Mammary epithelial cell (primary cell): ENCODE data around the gene CLEC16A.

Experiments used
- CTCF ChIP-seq, 2 donors: IDR thresholded peaks in 1 of 2; conservative IDR thresholded peaks in 1 of 2; 2 replicates each; pipeline ENCODE4 v1.5.1; 2011 to 2012; ENCODE audit warnings: inconsistent platforms in 2 of 2, low read length in 2 of 2, mild to moderate bottlenecking in 2 of 2, control low read depth in 1 of 2, low read depth in 1 of 2; ENCODE audit not compliant: insufficient read depth in 1 of 2; ENCODE audit errors: extremely low read depth in 1 of 2
- EZH2 ChIP-seq: IDR thresholded peaks from 2 replicates; pipeline ENCODE4 v1.6.1; 2012; ENCODE audit warnings: low read length, inconsistent platforms, borderline replicate concordance

- no peak for TF ChIP-seq CTCF (conservative IDR thresholded peaks at IDR 0.05 in 1 of 2, IDR thresholded peaks at IDR 0.05 in 1 of 2; ENCODE audit: extremely low read depth in 1 of 2, insufficient read depth in 1 of 2, low read depth in 1 of 2, low read length in 2 of 2)
- TF ChIP-seq EZH2: no peak
Measured at GRCh38 chr16:10988879-10989278, 44.5 kb downstream of the CLEC16A start.
